Left colon (tissue), 2 donors: Measurements from ENCODE around the gene GRK4. TPM values are rescaled to one million over a fixed set of nuclear protein-coding genes. Genes with fewer than 3 reads are reported as not detected.
"Not testable (repeated sequence)": the region's sequence is repeated elsewhere in the genome, so short reads cannot be mapped to it uniquely, and the experiment has no call there.

Source experiments
- ATAC-seq: fragments of 200-7000 bp; cut with Tn5 transposase; one replicate; pipeline ENCODE4 v1.9.1; 2020; ENCODE audit warnings: mild to moderate bottlenecking, moderate library complexity
- DNase-seq, 2 donors: peaks; one replicate each; pipeline ENCODE4 v3.0.0-alpha.2; 2020
- intact Hi-C, 2 donors: fragments of 100-400 bp; cut with DNase I in 1 of 2; cut with micrococcal nuclease in 1 of 2; formaldehyde crosslinking; loops; one replicate each; pipeline versions ENCODE4 v1.11.2 to v1.14.0; 2022; cut with DNase I, micrococcal nuclease
- total RNA-seq, 2 donors: library from RNA; stranded (reverse); fragmentation: NEBNext Ultra II Directional; extraction: Animal tissue kit (Norgen Biotek cat#: 25700); gene quantifications; one replicate each; pipeline ENCODE4 v1.2.1, GENCODE V29; 2021
- donor health status: DM: no; HTN: no; CAD: no.
- donor health status: DM: yes; HTN: yes; CAD: no.

The GRK4 gene
- total RNA-seq, 2 donors from 2014 or later, result 1.7 to 3.9 TPM

DNA sequence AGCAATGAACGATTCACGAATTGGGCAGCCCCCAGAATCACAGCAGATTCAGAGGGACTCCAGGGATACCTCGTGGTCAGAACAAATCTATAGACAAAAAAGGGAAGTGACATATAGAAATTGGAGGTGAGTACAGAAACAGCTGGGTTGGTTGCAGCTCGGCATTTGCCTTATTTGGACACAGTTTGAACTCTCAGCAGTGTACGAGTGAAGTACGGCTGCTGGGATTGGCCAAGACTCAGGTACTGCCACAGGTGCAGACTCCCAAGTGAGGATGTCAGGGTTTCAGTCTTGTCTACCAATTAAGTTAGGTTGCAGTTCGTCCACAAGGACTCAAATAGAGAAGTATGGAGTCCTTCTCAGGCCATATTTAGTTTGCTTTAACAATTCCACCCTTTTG is 82.8 kb downstream of the GRK4 start:
- ATAC-seq (no peak), DNase-seq (no peak)
- intact Hi-C loops, result no loop called here

- DNase-seq (no peak), ATAC-seq (no peak)
- intact Hi-C loops, result no loop called here
Observed at GRCh38 chr4:3046623-3047022, 83.3 kb downstream of the GRK4 start.

DNA sequence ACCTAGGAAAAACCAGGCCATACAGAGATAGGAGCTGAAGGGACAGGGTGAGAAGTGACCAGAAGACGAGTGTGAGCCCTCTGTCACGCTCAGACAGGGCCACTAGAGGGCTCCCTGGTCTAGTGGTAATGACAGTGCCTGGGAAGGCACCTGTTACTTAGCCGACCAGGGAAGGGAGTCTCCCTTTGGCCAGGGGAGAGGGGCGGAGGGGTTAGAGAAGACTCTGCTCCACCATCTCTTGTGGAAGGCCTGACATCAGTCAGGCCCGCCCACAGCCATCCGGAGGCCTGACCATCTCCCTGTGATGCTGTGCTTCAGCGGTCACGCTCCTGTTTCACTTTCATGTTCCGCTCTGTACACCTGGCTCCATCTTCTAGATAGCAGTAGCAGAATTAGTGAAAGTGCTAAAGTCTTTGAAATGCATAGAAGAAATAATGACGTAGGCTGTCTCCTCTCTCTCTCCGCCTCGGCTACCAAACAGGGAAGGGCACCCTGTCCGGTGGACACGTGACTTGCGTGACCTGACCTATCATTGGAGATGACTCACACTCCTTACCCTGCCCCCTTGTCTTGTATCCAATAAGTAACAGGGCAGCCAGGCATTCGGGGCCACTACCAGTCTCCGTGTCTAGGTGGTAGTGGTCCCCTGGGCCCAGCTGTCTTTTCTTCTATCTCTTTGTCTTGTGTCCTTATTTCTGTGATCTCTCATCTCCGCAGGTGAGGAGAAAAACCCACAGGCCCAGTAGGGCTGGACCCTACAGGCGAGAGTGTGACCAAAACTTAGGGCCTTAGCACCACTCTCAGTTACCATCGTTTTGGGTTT is 84.3 kb downstream of the GRK4 start:
- DNase-seq, result peak; percentile 77 to 81
- ATAC-seq, result peak; percentile 79
- intact Hi-C loops, result no loop called here

- ATAC-seq, intact Hi-C loops, DNase-seq: not testable (repeated sequence)
Observed at GRCh38 chr4:3051141-3051897, 87.9 kb downstream of the GRK4 start.

- ATAC-seq (no peak), DNase-seq (no peak)
- intact Hi-C loops, result no loop called here
Observed at GRCh38 chr4:3054169-3054759, 90.9 kb downstream of the GRK4 start.

DNA sequence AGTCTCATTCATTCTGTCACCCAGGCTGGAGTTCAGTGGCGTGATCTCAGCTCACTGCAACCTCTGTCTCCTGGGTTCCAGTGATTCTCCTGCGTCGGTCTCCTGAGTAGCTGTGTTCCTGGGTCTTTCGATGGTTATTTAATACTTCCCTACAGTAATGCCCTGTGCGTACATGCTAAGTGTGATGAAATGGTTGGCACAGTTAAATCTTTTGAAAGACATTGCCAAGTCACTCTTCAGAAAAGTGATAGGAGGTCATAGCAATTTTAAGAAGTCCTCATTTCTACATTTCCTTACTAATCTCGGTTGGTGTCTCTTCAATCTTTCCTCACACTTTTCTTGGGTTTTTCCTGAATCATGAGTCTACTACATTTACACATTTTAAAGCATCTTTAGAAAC is 96.6 kb downstream of the GRK4 start:
- ATAC-seq, result no peak
- intact Hi-C loops, result no loop called here
- no peak for DNase-seq

DNA sequence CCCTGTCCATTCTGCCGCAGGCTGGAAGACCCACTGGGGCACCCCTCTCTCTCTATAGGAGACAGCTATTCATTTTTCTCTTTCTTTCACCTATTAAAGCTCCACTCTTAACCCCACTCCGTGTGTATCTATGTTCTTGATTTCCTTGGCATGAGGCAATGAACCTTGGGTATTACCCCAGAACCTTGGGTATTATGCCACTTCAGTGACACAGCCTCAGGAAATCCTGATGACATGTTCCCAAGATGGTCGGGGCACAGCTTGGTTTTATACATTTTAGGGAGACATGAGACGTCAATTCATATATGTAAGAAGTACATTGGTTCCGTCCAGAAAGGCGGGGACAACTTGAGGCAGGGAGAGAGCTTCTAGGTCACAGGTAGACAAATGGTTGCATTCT is 97.6 kb downstream of the GRK4 start:
- intact Hi-C loops, result no loop called here
- ATAC-seq (no peak), DNase-seq (no peak)

GRCh38 chr4:3062471-3062870 is 99.1 kb downstream of the GRK4 start:
- ATAC-seq (no peak), DNase-seq (no peak)
- intact Hi-C loops, result no loop called here

DNA sequence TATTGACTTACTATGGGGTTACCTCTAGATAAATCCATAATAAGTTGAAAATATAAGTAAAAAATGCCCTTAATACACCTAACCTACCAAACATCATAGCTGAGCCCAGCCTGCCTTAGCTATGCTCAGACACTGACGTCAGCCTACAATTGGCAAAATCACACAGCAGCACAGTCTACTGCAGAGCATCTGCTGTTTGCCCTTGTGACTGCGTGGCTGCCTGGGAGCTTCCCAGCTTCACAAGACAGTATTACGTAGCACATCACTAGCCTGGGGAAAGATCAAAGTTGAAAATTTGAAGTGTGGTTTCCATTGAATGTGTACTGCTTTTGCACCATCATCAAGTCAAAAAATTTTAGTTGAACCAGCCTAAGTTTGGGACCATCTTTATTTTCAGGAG is 102.2 kb downstream of the GRK4 start:
- no peak for ATAC-seq
- intact Hi-C loops, result no loop called here
- DNase-seq, result no peak

DNA sequence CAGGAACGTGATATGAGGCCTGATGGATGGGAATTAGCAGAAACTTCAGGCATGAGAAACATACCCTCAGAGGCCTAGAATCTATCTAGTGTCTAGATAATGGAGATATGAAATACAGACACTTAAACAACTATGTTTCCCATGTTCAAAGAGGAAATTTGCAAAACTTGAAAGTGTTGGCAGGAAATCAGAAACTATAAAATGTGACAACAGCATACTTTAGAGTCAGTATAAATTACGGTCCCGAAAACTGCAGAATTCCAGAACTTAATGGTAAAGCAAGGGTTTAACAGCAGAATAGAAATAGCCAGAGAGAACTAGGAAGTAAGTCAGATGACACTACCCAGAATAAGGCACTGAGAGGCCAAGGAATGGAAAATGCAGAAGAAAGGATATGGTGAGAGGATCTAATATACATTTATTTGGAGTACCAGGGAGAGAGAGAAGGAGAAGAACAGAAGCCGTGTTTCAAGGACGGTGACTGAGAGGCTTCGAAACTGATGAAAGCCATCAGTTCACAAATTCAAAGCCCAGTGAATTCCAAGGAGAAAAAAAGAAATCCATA is 103.5 kb downstream of the GRK4 start:
- ATAC-seq, result no peak
- intact Hi-C loops, result no loop called here
- no peak for DNase-seq

GRCh38 chr4:3067473-3068001 is 104.2 kb downstream of the GRK4 start:
- DNase-seq (no peak), ATAC-seq (no peak)
- intact Hi-C loops, result no loop called here

GRCh38 chr4:3069661-3070199 is 106.4 kb downstream of the GRK4 start:
- ATAC-seq (no peak), DNase-seq (no peak)
- intact Hi-C loops, result no loop called here

- no peak for DNase-seq
- intact Hi-C loops, result no loop called here
- ATAC-seq, result no peak
Observed at GRCh38 chr4:3070709-3071500, 107.5 kb downstream of the GRK4 start.

DNA sequence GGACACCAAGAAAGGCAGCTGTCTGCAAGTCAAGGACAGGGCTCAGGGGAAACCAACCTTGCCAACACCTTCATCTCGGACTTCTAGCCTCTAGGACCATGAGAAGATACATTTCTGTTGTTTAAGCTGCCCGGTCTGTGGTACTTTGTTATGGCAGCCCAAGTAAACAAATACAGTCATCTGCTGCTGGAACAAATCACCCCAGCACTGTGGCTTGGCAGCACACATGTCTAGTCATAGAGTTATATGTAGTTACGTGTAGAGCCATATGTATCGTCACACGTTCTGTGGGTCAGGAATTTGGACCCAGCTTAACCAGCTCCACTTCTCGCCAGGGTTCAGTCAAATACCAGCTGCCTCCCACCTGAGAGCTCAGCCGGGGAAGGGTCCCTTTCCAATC is 108.4 kb downstream of the GRK4 start:
- no peak for DNase-seq
- ATAC-seq, result no peak
- intact Hi-C loops, result no loop called here

DNA sequence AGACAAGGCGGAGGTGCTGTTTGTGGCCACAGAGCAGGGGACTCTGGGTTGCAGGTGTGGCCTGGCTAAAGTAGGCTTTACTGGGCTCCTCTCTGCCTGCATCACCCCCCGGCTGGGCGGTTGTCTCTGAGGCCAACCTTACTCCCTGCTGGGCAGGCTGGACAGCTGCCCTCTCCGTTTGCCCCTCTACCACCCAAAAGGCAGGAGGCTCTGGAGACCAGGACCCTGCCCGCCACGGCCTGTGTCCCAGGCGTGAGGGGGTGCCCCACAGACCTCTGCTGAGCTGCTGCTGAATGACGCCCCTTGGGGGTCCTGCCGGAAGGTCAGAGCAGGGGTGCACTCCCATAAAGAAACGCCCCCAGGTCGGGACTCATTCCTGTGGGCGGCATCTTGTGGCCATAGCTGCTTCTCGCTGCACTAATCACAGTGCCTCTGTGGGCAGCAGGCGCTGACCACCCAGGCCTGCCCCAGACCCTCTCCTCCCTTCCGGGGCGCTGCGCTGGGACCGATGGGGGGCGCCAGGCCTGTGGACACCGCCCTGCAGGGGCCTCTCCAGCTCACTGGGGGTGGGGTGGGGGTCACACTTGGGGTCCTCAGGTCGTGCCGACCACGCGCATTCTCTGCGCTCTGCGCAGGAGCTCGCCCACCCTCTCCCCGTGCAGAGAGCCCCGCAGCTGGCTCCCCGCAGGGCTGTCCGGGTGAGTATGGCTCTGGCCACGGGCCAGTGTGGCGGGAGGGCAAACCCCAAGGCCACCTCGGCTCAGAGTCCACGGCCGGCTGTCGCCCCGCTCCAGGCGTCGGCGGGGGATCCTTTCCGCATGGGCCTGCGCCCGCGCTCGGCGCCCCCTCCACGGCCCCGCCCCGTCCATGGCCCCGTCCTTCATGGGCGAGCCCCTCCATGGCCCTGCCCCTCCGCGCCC is 110.0 kb downstream of the GRK4 start:
- intact Hi-C loops, result no loop called here
- ATAC-seq, result peak; percentile 1
- DNase-seq, result no peak

- intact Hi-C loops, result no loop called here
- ATAC-seq, result peak; percentile 79
- DNase-seq, result peak; percentile 96 to 98
Observed at GRCh38 chr4:3074078-3074845, 110.9 kb downstream of the GRK4 start, which contains the start of the genes HTT and HTT-AS. Gene HTT, plus strand, starts transcription at chr4:3074681. Its CDS starts 145 bp downstream, at chr4:3074826. Gene HTT-AS, minus strand, starts transcription at chr4:3074538.
